Measurements from ENCODE around the gene MACROH2A2. TPM values are rescaled to one million over a fixed set of nuclear protein-coding genes. Genes with fewer than 3 reads are reported as not detected.

MACROH2A2 gene
- total and polyA plus RNA-seq, 2 of the 8 experiments (the other 6 are each of a cell fraction or from before 2014, with no cell fraction given) = 7.9 to 9.3 TPM

- POLR2A ChIA-PET (ENCODE audit: partially characterized antibody) = no interaction called here
- H3K36me3 ChIP-seq (ENCODE audit: control insufficient read depth in 2 of 4, insufficient read depth in 4 of 4, low read length in 3 of 4) = no peaks in the 10 kb centered on the region
- TF ChIP-seq HDAC2 (IDR thresholded peaks at IDR 0.05; ENCODE audit: borderline replicate concordance in 1 of 2, low read depth in 2 of 2, low read length in 2 of 2) (no peak), HDAC6 (IDR thresholded peaks at IDR 0.05; ENCODE audit: low read depth, low read length) (no peak), NANOG (IDR thresholded peaks at IDR 0.05; ENCODE audit: insufficient read depth, low read depth, low read length, poor library complexity, severe bottlenecking) (no peak), SAP30 (IDR thresholded peaks at IDR 0.05; ENCODE audit: insufficient read depth, insufficient replicate concordance, low read length) (no peak), BACH1 (IDR thresholded peaks at IDR 0.05; ENCODE audit: low read length) (no peak), PHF8 (conservative IDR thresholded peaks at IDR 0.05; ENCODE audit: low read depth, low read length) (no peak), SIN3A (conservative IDR thresholded peaks at IDR 0.05 in 1 of 2, IDR thresholded peaks at IDR 0.05 in 1 of 2; ENCODE audit: low read depth in 1 of 2, low read length in 2 of 2) (no peak), CREB1 (IDR thresholded peaks at IDR 0.05) (no peak)
Observed at GRCh38 chr10:70101668-70102067, 49.0 kb downstream of the MACROH2A2 start.

More at GRCh38 chr10:70101668-70102067, 49.0 kb downstream of the MACROH2A2 start:
- CTCF ChIA-PET (ENCODE audit: partially characterized antibody) = interaction anchor here (0.6 to 13.4 kb wide), 3 partner anchors 18 to 130 kb away, joined by 3 to 155 read pairs (median 3); no protein-coding TSS in a partner anchor
- Histone ChIP-seq H3K9me3 (ENCODE audit: insufficient read depth in 2 of 2, low read depth in 1 of 2, low read length in 1 of 2) (no peaks in the 10 kb centered on the region), H3K4me3 (ENCODE audit: extremely low read depth in 1 of 4, insufficient read depth in 2 of 4, low read depth in 3 of 4, low read length in 4 of 4) (no peak overlapping the region), H3K56ac (replicated peaks; ENCODE audit: insufficient read length, low read depth, low read length) (no peak overlapping the region), H4K91ac (replicated peaks; ENCODE audit: insufficient read length, low read length) (no peak overlapping the region), H3K27ac (ENCODE audit: low read depth, low read length) (no peak overlapping the region), H4K8ac (ENCODE audit: extremely low read depth, insufficient read depth, low read length) (no peak overlapping the region), H2AK5ac (ENCODE audit: low read depth, low read length) (no peak overlapping the region), H2BK5ac (ENCODE audit: low read depth, low read length) (no peak overlapping the region), H2BK15ac (ENCODE audit: low read length) (no peak overlapping the region), H3K9ac (replicated peaks in 1 of 4; ENCODE audit: extremely low read depth in 1 of 4, low read depth in 3 of 4, low read length in 3 of 4) (no peak overlapping the region), H2BK12ac (ENCODE audit: low read depth, low read length) (no peak overlapping the region), H3K4me2 (ENCODE audit: insufficient read depth in 1 of 2, low read depth in 2 of 2, low read length in 2 of 2) (no peak overlapping the region), H3K79me1 (ENCODE audit: low read depth, low read length) (no peaks in the 10 kb centered on the region), H3K27me3 (replicated peaks in 1 of 4; ENCODE audit: control insufficient read depth in 3 of 4, extremely low read depth in 1 of 4, insufficient read depth in 3 of 4, low read length in 3 of 4) (no peaks in the 10 kb centered on the region; a peak in 1 of 7 replicates), H3K4me1 (replicated peaks in 1 of 4; ENCODE audit: control insufficient read depth in 3 of 4, insufficient read depth in 4 of 4, low read length in 3 of 4) (peaks cover 0 to 2% (median 0%) of the 10 kb centered on the region in 4 experiments; a peak in 1 of 7 replicates), H3K79me2 (ENCODE audit: control insufficient read depth in 1 of 2, insufficient read depth in 2 of 2, low read length in 2 of 2) (no peaks in the 10 kb centered on the region), H3K23me2 (ENCODE audit: low read depth, low read length) (no peaks in the 10 kb centered on the region), H4K20me1 (replicated peaks in 1 of 2; ENCODE audit: control insufficient read depth in 1 of 2, insufficient read depth in 2 of 2, low read length in 2 of 2) (no peaks in the 10 kb centered on the region), H3K4ac (replicated peaks; ENCODE audit: insufficient read length, low read depth, low read length) (no peak overlapping the region), H2AFZ (ENCODE audit: low read length) (no peak overlapping the region), H2BK20ac (ENCODE audit: low read length) (no peak overlapping the region), H3K18ac (ENCODE audit: extremely low read depth, low read length) (no peak overlapping the region), H3K14ac (ENCODE audit: insufficient read length) (no peak overlapping the region), H3K23ac (ENCODE audit: insufficient read length) (no peak overlapping the region), H4K5ac (ENCODE audit: insufficient read length, low read depth, low read length) (no peak overlapping the region), H2BK120ac (replicated peaks; ENCODE audit: low read depth, low read length) (no peak overlapping the region)
- FAIRE-seq (no peak), DNase-seq (ENCODE audit: low read depth in 1 of 2, low spot score in 2 of 2) (no peak)
- WGBS, 2 experiments (ENCODE audit: extremely low coverage in 1 of 2, insufficient coverage in 1 of 2, insufficient read length in 1 of 2, insufficient replicate concordance in 2 of 2, low coverage in 1 of 2, low lambda C conversion rate in 2 of 2, missing lambda C conversion rate in 1 of 2) = 65% methylated on average over 3 of the region's 3 CpGs; no CpG with 5 or more reads in 1 of the 2 experiments
